Panc1 (cell line): Measurements from ENCODE around the gene NAGK. TPM values are rescaled to one million over a fixed set of nuclear protein-coding genes. Genes with fewer than 3 reads are reported as not detected.
"Not testable (repeated sequence)": the region's sequence is repeated elsewhere in the genome, so short reads cannot be mapped to it uniquely, and the experiment has no call there.

Experiments used
- ATAC-seq: fragments of 200-7000 bp; cut with Tn5 transposase; 2 replicates; pipeline ENCODE4 v1.9.1; 2020; ENCODE audit warnings: mild to moderate bottlenecking, moderate library complexity
- BruUV-seq: library from RNA; stranded (reverse); fragments of 400-500 nt; replicated peaks from 2 replicates; lab custom pipeline; 2021; lab: Mats Ljungman, UMichigan
- CTCF ChIA-PET: fragments of 300-600 bp; sonication (Branson Sonifier 250); formaldehyde crosslinking; loops from one replicate; lab custom pipeline; 2022; ENCODE audit warnings: antibody characterized with exemption; lab: Charles Lee
- POLR2A ChIA-PET: fragments of 300-600 bp; sonication (Branson Sonifier 250); formaldehyde crosslinking; loops from one replicate; lab custom pipeline; 2022; ENCODE audit warnings: antibody characterized with exemption; lab: Charles Lee
- DNase-seq: peaks from one replicate; pipeline ENCODE4 v3.0.0-alpha.2; 2010; ENCODE audit warnings: low read depth, low spot score
- H3K27ac ChIP-seq: 2 replicates; pipeline ENCODE4 v1.5.1; 2011; ENCODE audit warnings: mild to moderate bottlenecking, low read length, inconsistent platforms
- H3K27me3 ChIP-seq: fragments of 200-500 bp; sonication (Bioruptor generic); 2 replicates; pipeline ENCODE4 v1.6.0; 2014; ENCODE audit warnings: low read length, inconsistent platforms; ENCODE audit not compliant: control insufficient read depth, insufficient read depth
- H3K36me3 ChIP-seq: fragments of 200-500 bp; sonication (Bioruptor generic); 2 replicates; pipeline ENCODE4 v1.5.1; 2014; ENCODE audit warnings: inconsistent platforms, mild to moderate bottlenecking, low read length, moderate library complexity; ENCODE audit not compliant: control insufficient read depth, insufficient read depth
- H3K4me1 ChIP-seq: 2 replicates; pipeline ENCODE4 v1.5.1; 2011; ENCODE audit warnings: inconsistent platforms, mild to moderate bottlenecking, low read length, moderate library complexity; ENCODE audit not compliant: control insufficient read depth, insufficient read depth
- H3K4me3 ChIP-seq, 2 experiments: 2 replicates each; pipeline ENCODE4 v1.5.1; 2011 to 2012; ENCODE audit warnings: low read depth in 2 of 2, low read length in 2 of 2, mild to moderate bottlenecking in 2 of 2, inconsistent platforms in 1 of 2, moderate library complexity in 1 of 2
- H3K9me3 ChIP-seq: fragments of 200-500 bp; sonication (Bioruptor generic); 2 replicates; pipeline ENCODE4 v1.5.1; 2014; ENCODE audit warnings: low read depth, mild to moderate bottlenecking, inconsistent platforms, low read length, moderate library complexity; ENCODE audit not compliant: control insufficient read depth, insufficient read depth
- CTCF ChIP-seq: fragments of 450-650 bp; IDR thresholded peaks from 2 replicates; pipeline ENCODE4 v1.5.1; 2017; ENCODE audit warnings: mild to moderate bottlenecking
- POLR2AphosphoS5 ChIP-seq: IDR thresholded peaks from 2 replicates; pipeline ENCODE4 v1.6.1; 2012; ENCODE audit warnings: mild to moderate bottlenecking, low read depth, low read length, moderate library complexity
- REST ChIP-seq, 2 experiments: IDR thresholded peaks; 2 replicates each; pipeline ENCODE4 v1.6.1; 2011 to 2012; ENCODE audit warnings: low read depth in 2 of 2, control low read depth in 1 of 2, low read length in 1 of 2, mild to moderate bottlenecking in 1 of 2, moderate library complexity in 1 of 2; ENCODE audit not compliant: insufficient read depth in 1 of 2
- SIN3A ChIP-seq: IDR thresholded peaks from 2 replicates; pipeline ENCODE4 v1.6.1; 2012; ENCODE audit warnings: low read depth, mild to moderate bottlenecking, low read length, moderate library complexity, borderline replicate concordance; ENCODE audit not compliant: insufficient read depth
- TCF7L2 ChIP-seq: IDR thresholded peaks from 2 replicates; pipeline ENCODE4 v1.6.1; 2011; ENCODE audit warnings: mild to moderate bottlenecking, low read depth, low read length, inconsistent platforms
- in situ Hi-C: cut with HindIII; loops from 2 replicates; pipeline ENCODE4 v1.10.0; 2016; ENCODE audit warnings: low sequenced_read_pairs, low pct_unique_long_range_greater_than_20kb
- intact Hi-C: fragments of 100-400 bp; cut with micrococcal nuclease; formaldehyde crosslinking; loops from one replicate; pipeline ENCODE4 v1.10.0; 2022; ENCODE audit not compliant: unreplicated experiment
- total RNA-seq: library from RNA; stranded (reverse); gene quantifications from one replicate; pipeline ENCODE4 v1.2.1, GENCODE V29; 2021; ENCODE audit not compliant: unreplicated experiment

NAGK gene
- total RNA-seq, 1 experiment from 2014 or later, result 80.2 TPM

- no peak overlapping the region for H3K27ac ChIP-seq
- peaks cover 3% of the 10 kb centered on the region for H3K27me3 ChIP-seq
- H3K4me3 ChIP-seq, result no peak overlapping the region
- ATAC-seq (no peak), DNase-seq (no peak)
- ChIA-PET POLR2A (no interaction called here), CTCF (no interaction called here)
- no peaks in the 10 kb centered on the region for H3K36me3 ChIP-seq
- no TSS peak for BruUV-seq
- intact Hi-C loops (no loop called here), in situ Hi-C loops (no loop called here)
- TF ChIP-seq POLR2AphosphoS5 (no peak), TCF7L2 (no peak), REST (IDR thresholded peaks at IDR 0.05; ENCODE audit: insufficient read depth in 1 of 2, low read depth in 2 of 2, low read length in 1 of 2) (no peak), CTCF (no peak), SIN3A (no peak)
- no peaks in the 10 kb centered on the region for H3K4me1 ChIP-seq
- H3K9me3 ChIP-seq, result no peaks in the 10 kb centered on the region
Observed at GRCh38 chr2:71045865-71046548, 22.4 kb upstream of the NAGK start.

GRCh38 chr2:71048096-71048495 lies 20.4 kb upstream of the NAGK start:
- CTCF ChIA-PET, result no interaction called here
- intact Hi-C loops, result no loop called here
- peaks cover 4% of the 10 kb centered on the region for H3K27me3 ChIP-seq
- no peaks in the 10 kb centered on the region for H3K4me1 ChIP-seq
- in situ Hi-C loops, result no loop called here
- DNase-seq, result no peak
- no peak for TF ChIP-seq POLR2AphosphoS5
- TF ChIP-seq TCF7L2, result no peak
- no peak for TF ChIP-seq REST (IDR thresholded peaks at IDR 0.05; ENCODE audit: insufficient read depth in 1 of 2, low read depth in 2 of 2, low read length in 1 of 2)
- no TSS peak for BruUV-seq
- H3K27ac ChIP-seq, result no peak overlapping the region
- no peaks in the 10 kb centered on the region for H3K9me3 ChIP-seq
- no peak for ATAC-seq
- POLR2A ChIA-PET, result interaction anchor here (0.7 kb wide), 1 partner anchor 1790 kb away, joined by 3 read pairs; no protein-coding TSS in a partner anchor
- H3K4me3 ChIP-seq, result no peak overlapping the region
- H3K36me3 ChIP-seq, result no peaks in the 10 kb centered on the region

- H3K4me1 ChIP-seq, H3K36me3 ChIP-seq, POLR2A ChIA-PET, H3K9me3 ChIP-seq, ATAC-seq, intact Hi-C loops, in situ Hi-C loops, H3K27ac ChIP-seq, H3K27me3 ChIP-seq, H3K4me3 ChIP-seq, BruUV-seq, DNase-seq: not testable (repeated sequence)
- CTCF ChIA-PET, result interaction anchor here (0.8 kb wide), 1 partner anchor 21 kb away, joined by 3 read pairs; no protein-coding TSS in a partner anchor
Observed at GRCh38 chr2:71049704-71050360, 18.6 kb upstream of the NAGK start.

- H3K27me3 ChIP-seq, in situ Hi-C loops, H3K27ac ChIP-seq, BruUV-seq, CTCF ChIA-PET, H3K9me3 ChIP-seq, H3K4me3 ChIP-seq, H3K4me1 ChIP-seq, DNase-seq, intact Hi-C loops, H3K36me3 ChIP-seq, POLR2A ChIA-PET, ATAC-seq: not testable (repeated sequence)
Observed at GRCh38 chr2:71055206-71055740, 13.2 kb upstream of the NAGK start.
